Uterus (tissue), 2 donors: ENCODE measurements around the gene PID1.

Source experiments
- POLR2A ChIP-seq, 2 donors: fragments of 450-650 bp; IDR thresholded peaks; one replicate each; pipeline ENCODE4 v1.6.1; 2016; ENCODE audit warnings: antibody characterized with exemption in 2 of 2, mild to moderate bottlenecking in 1 of 2, moderate library complexity in 1 of 2
- TF ChIP-seq, protein P1 (sequence below), 4 experiments: fragments of 200-600 bp in 2 of 4; fragments of 450-650 bp in 2 of 4; sonication (generic) in 2 of 4; IDR thresholded peaks; one replicate each; pipeline ENCODE4 v1.5.1; 2016 to 2019; ENCODE audit warnings: antibody characterized with exemption in 4 of 4, mild to moderate bottlenecking in 2 of 4, moderate library complexity in 1 of 4

DNA sequence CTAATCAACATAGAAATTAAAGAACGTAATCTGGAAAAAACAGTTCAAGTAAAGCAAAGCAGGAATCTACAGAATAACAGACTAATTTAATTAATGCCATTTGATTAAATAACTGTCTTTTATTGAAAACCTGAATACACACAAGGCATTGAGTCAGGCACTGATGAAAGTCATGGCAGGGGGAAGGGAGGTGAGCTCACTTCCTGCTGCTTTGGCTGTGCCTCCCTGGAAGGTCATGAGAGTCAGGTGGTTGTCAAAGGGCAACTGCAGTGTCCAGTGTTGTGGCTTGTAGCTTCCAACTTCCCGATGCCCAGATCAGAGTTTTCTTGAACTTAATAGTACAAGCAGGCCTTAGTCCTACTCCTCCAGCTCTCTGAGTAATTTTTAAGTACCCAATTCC, 180.9 kb downstream of the PID1 start:
- TF ChIP-seq, protein P1, sequence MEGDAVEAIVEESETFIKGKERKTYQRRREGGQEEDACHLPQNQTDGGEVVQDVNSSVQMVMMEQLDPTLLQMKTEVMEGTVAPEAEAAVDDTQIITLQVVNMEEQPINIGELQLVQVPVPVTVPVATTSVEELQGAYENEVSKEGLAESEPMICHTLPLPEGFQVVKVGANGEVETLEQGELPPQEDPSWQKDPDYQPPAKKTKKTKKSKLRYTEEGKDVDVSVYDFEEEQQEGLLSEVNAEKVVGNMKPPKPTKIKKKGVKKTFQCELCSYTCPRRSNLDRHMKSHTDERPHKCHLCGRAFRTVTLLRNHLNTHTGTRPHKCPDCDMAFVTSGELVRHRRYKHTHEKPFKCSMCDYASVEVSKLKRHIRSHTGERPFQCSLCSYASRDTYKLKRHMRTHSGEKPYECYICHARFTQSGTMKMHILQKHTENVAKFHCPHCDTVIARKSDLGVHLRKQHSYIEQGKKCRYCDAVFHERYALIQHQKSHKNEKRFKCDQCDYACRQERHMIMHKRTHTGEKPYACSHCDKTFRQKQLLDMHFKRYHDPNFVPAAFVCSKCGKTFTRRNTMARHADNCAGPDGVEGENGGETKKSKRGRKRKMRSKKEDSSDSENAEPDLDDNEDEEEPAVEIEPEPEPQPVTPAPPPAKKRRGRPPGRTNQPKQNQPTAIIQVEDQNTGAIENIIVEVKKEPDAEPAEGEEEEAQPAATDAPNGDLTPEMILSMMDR (IDR thresholded peaks at IDR 0.05), result no peak
- no peak for TF ChIP-seq POLR2A (IDR thresholded peaks at IDR 0.05)
